H9 (cell line): ENCODE measurements around the gene GPX5. TPM values are rescaled to one million over a fixed set of nuclear protein-coding genes. Genes with fewer than 3 reads are reported as not detected.

ENCODE experiments used
- DNase-seq: peaks from one replicate; pipeline ENCODE4 v3.0.0-alpha.2; 2017
- H2AFZ ChIP-seq: one replicate; pipeline ENCODE4 v1.6.1; 2013; ENCODE audit warnings: mild to moderate bottlenecking, low read length, control low read depth, moderate library complexity
- H2AK5ac ChIP-seq: 2 replicates; pipeline ENCODE4 v1.6.1; 2013; ENCODE audit warnings: low read length, control low read depth, mixed read lengths; ENCODE audit not compliant: insufficient read length
- H2BK120ac ChIP-seq: one replicate; pipeline ENCODE4 v1.6.1; 2013; ENCODE audit warnings: low read depth, mild to moderate bottlenecking, low read length, control low read depth, inconsistent platforms; ENCODE audit not compliant: poor library complexity, severe bottlenecking
- H2BK12ac ChIP-seq: 2 replicates; pipeline ENCODE4 v1.6.1; 2013; ENCODE audit warnings: low read length, control low read depth, mixed read lengths, low read depth; ENCODE audit not compliant: insufficient read length
- H2BK15ac ChIP-seq: 2 replicates; pipeline ENCODE4 v1.6.1; 2013; ENCODE audit warnings: low read depth, low read length, control low read depth
- H2BK20ac ChIP-seq: one replicate; pipeline ENCODE4 v1.6.1; 2013; ENCODE audit warnings: low read depth, mild to moderate bottlenecking, low read length, control low read depth, inconsistent platforms; ENCODE audit not compliant: poor library complexity, severe bottlenecking
- H2BK5ac ChIP-seq: 2 replicates; pipeline ENCODE4 v1.6.1; 2013; ENCODE audit warnings: low read length, control low read depth, mixed read lengths; ENCODE audit not compliant: insufficient read length
- H3K14ac ChIP-seq: 2 replicates; pipeline ENCODE4 v1.6.1; 2013; ENCODE audit warnings: low read length, control low read depth; ENCODE audit not compliant: insufficient read depth
- H3K18ac ChIP-seq: 2 replicates; pipeline ENCODE4 v1.6.1; 2013; ENCODE audit warnings: low read depth, mild to moderate bottlenecking, mixed read lengths, low read length, control low read depth; ENCODE audit not compliant: insufficient read length
- H3K23ac ChIP-seq: 2 replicates; pipeline ENCODE4 v1.6.1; 2013; ENCODE audit warnings: low read length, control low read depth, mixed read lengths, low read depth; ENCODE audit not compliant: insufficient read length
- H3K23me2 ChIP-seq: 2 replicates; pipeline ENCODE4 v1.6.1; 2013; ENCODE audit warnings: low read depth, mild to moderate bottlenecking, mixed read lengths, low read length, control low read depth; ENCODE audit not compliant: insufficient read length, poor library complexity, severe bottlenecking
- H3K27ac ChIP-seq: 2 replicates; pipeline ENCODE4 v1.5.1; 2013; ENCODE audit warnings: low read length, control low read depth, mixed read lengths, low read depth; ENCODE audit not compliant: insufficient read length
- H3K27me3 ChIP-seq: 2 replicates; pipeline ENCODE4 v1.6.1; 2013; ENCODE audit warnings: low read length, control low read depth, inconsistent platforms; ENCODE audit not compliant: insufficient read depth
- H3K4ac ChIP-seq: 2 replicates; pipeline ENCODE4 v1.6.1; 2013; ENCODE audit warnings: low read depth, mild to moderate bottlenecking, control low read depth, inconsistent platforms, low read length, moderate library complexity
- H3K4me1 ChIP-seq: 2 replicates; pipeline ENCODE4 v1.6.1; 2013; ENCODE audit warnings: low read length, control low read depth, inconsistent platforms; ENCODE audit not compliant: insufficient read depth
- H3K4me2 ChIP-seq: 2 replicates; pipeline ENCODE4 v1.6.1; 2013; ENCODE audit warnings: low read length, control low read depth, mixed read lengths; ENCODE audit not compliant: insufficient read length, insufficient read depth
- H3K56ac ChIP-seq: 2 replicates; pipeline ENCODE4 v1.6.1; 2013; ENCODE audit warnings: low read depth, mild to moderate bottlenecking, mixed read lengths, low read length, control low read depth; ENCODE audit not compliant: insufficient read length
- H3K79me1 ChIP-seq: 2 replicates; pipeline ENCODE4 v1.6.1; 2013; ENCODE audit warnings: low read depth, mild to moderate bottlenecking, moderate library complexity, low read length, control low read depth, inconsistent platforms; ENCODE audit not compliant: insufficient read depth, poor library complexity, severe bottlenecking
- H3K79me2 ChIP-seq: 2 replicates; pipeline ENCODE4 v1.6.1; 2013; ENCODE audit warnings: low read length, control low read depth, inconsistent platforms; ENCODE audit not compliant: insufficient read depth
- H3K9ac ChIP-seq: 2 replicates; pipeline ENCODE4 v1.6.1; 2013; ENCODE audit warnings: low read length, control low read depth, mixed read lengths; ENCODE audit not compliant: insufficient read length; ENCODE audit errors: extremely low read depth
- H3K9me3 ChIP-seq: one replicate; pipeline ENCODE4 v1.6.1; 2013; ENCODE audit warnings: low read depth, low read length, inconsistent platforms; ENCODE audit not compliant: control insufficient read depth
- H3T11ph ChIP-seq: one replicate; pipeline ENCODE4 v1.6.1; 2013; ENCODE audit warnings: mild to moderate bottlenecking, low read length, control low read depth, inconsistent platforms
- H4K20me1 ChIP-seq: one replicate; pipeline ENCODE4 v1.6.1; 2013; ENCODE audit not compliant: control insufficient read depth, insufficient read length, insufficient read depth
- H4K5ac ChIP-seq: 2 replicates; pipeline ENCODE4 v1.6.1; 2013; ENCODE audit warnings: low read depth, mild to moderate bottlenecking, mixed read lengths, low read length, control low read depth; ENCODE audit not compliant: insufficient read length
- H4K8ac ChIP-seq: replicated peaks from 2 replicates; pipeline ENCODE4 v1.6.1; 2013; ENCODE audit warnings: low read length, control low read depth, mixed read lengths, low read depth; ENCODE audit not compliant: insufficient read length
- H4K91ac ChIP-seq: 2 replicates; pipeline ENCODE4 v1.6.1; 2013; ENCODE audit warnings: low read depth, mild to moderate bottlenecking, moderate library complexity, mixed read lengths, low read length, control low read depth; ENCODE audit not compliant: insufficient read length
- H3K27ac Mint-ChIP-seq, 3 experiments: 2 replicates in 2 of 3; 3 replicates in 1 of 3; pipeline ENCODE4 v1.8.0; 2020 to 2021; ENCODE audit warnings: mixed read lengths in 3 of 3, mild to moderate bottlenecking in 1 of 3, moderate library complexity in 1 of 3
- H3K27me3 Mint-ChIP-seq: 2 replicates; pipeline ENCODE4 v1.8.0; 2021; ENCODE audit warnings: low read depth, mild to moderate bottlenecking, moderate library complexity, mixed read lengths
- H3K36me3 Mint-ChIP-seq, 3 experiments: 2 replicates in 2 of 3; 3 replicates in 1 of 3; pipeline ENCODE4 v1.8.0; 2020 to 2021; ENCODE audit warnings: low read depth in 3 of 3, mixed read lengths in 3 of 3; ENCODE audit not compliant: insufficient read depth in 1 of 3
- H3K4me1 Mint-ChIP-seq, 2 experiments: 2 replicates each; pipeline ENCODE4 v1.8.0; 2020; ENCODE audit warnings: mixed read lengths in 2 of 2
- H3K4me3 Mint-ChIP-seq, 2 experiments: 2 replicates in 1 of 2; 3 replicates in 1 of 2; pipeline ENCODE4 v1.8.0; 2020 to 2021; ENCODE audit warnings: mild to moderate bottlenecking in 2 of 2, mixed read lengths in 2 of 2, moderate library complexity in 1 of 2
- H3K9me3 Mint-ChIP-seq, 2 experiments: 2 replicates in 1 of 2; 3 replicates in 1 of 2; pipeline ENCODE4 v1.8.0; 2020; ENCODE audit warnings: mild to moderate bottlenecking in 2 of 2, mixed read lengths in 2 of 2, moderate library complexity in 1 of 2
- WGBS: extraction: QIAGEN DNeasy Blood & Tissue Kit; methylation state at CpG from one replicate; pipeline ENCODE4 v1.1.7; 2013; ENCODE audit warnings: missing lambda C conversion rate, low lambda C conversion rate, mixed read lengths; ENCODE audit not compliant: insufficient read length; ENCODE audit errors: extremely low coverage; 5-methylcytosine and 5-hydroxymethylcytosine counted together
- total RNA-seq: library from RNA; stranded (reverse); gene quantifications from 2 replicates; pipeline ENCODE4 v1.2.1, GENCODE V29; 2021
- TF ChIP-seq, protein P1 (sequence below): fragments of 200-600 bp; sonication (generic); conservative IDR thresholded peaks from 3 replicates; pipeline ENCODE4 v1.8.0; 2021; ENCODE audit warnings: antibody characterized with exemption, mild to moderate bottlenecking

GPX5 gene
- total RNA-seq, 1 experiment from 2014 or later: not detected

DNA sequence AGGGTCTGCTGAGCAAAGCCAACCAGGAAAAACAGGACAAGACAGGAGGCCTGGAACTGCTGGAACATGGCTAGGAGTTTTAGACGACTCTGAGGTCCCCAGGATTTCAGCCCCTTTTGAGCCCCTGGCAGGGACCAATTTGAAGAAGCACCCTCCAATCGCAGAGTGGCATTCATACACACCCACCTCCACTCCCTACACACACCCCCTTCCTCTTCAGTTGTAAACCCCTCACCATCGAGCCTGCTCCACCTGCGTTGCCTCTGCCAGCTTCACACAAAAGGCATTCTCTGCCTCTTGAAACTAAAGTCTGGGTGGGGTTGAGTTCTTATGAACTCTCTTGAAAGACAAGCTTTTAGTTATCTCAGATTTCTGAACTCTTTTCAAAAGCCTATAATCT lies 10.0 kb upstream of the GPX5 start, which contains the start of gene GPX6:
Gene GPX6, minus strand, starts transcription at position 118 of the 400 bp plus-strand sequence. Its CDS starts 50 bp downstream, at position 68.
- Histone ChIP-seq H4K5ac (no peak within 1 kb of the TSS), H2BK5ac (no peak within 1 kb of the TSS), H3K9ac (no peak within 1 kb of the TSS), H2AK5ac (no peak within 1 kb of the TSS), H3K56ac (no peak within 1 kb of the TSS), H2AFZ (no peak within 1 kb of the TSS), H3K9me3 (no peaks in the 10 kb centered on the region), H2BK120ac (no peak within 1 kb of the TSS), H3K4me1 (no peaks in the 10 kb centered on the region), H4K20me1 (no peaks in the 10 kb centered on the region), H3K79me2 (no peaks in the 10 kb centered on the region), H3K4me2 (no peak within 1 kb of the TSS), H3K27ac (no peak within 1 kb of the TSS), H4K8ac (no peak within 1 kb of the TSS), H3K18ac (no peak within 1 kb of the TSS), H2BK15ac (no peak within 1 kb of the TSS), H3K14ac (no peak within 1 kb of the TSS), H4K91ac (no peak within 1 kb of the TSS), H3K23me2 (no peaks in the 10 kb centered on the region), H2BK20ac (no peak within 1 kb of the TSS), H3K79me1 (no peaks in the 10 kb centered on the region), H3K4ac (no peak within 1 kb of the TSS), H3K23ac (no peak within 1 kb of the TSS), H3T11ph (no peak within 1 kb of the TSS), H3K27me3 (no peaks in the 10 kb centered on the region), H2BK12ac (no peak within 1 kb of the TSS)
- DNase-seq: no peak
- no peak within 1 kb of the TSS for H3K27ac Mint-ChIP-seq
- H3K4me3 Mint-ChIP-seq: no peak within 1 kb of the TSS
- TF ChIP-seq, protein P1, sequence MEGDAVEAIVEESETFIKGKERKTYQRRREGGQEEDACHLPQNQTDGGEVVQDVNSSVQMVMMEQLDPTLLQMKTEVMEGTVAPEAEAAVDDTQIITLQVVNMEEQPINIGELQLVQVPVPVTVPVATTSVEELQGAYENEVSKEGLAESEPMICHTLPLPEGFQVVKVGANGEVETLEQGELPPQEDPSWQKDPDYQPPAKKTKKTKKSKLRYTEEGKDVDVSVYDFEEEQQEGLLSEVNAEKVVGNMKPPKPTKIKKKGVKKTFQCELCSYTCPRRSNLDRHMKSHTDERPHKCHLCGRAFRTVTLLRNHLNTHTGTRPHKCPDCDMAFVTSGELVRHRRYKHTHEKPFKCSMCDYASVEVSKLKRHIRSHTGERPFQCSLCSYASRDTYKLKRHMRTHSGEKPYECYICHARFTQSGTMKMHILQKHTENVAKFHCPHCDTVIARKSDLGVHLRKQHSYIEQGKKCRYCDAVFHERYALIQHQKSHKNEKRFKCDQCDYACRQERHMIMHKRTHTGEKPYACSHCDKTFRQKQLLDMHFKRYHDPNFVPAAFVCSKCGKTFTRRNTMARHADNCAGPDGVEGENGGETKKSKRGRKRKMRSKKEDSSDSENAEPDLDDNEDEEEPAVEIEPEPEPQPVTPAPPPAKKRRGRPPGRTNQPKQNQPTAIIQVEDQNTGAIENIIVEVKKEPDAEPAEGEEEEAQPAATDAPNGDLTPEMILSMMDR: no peak
- no peaks in the 10 kb centered on the region for H3K36me3 Mint-ChIP-seq
- no CpG with 5 or more reads among the region's 4 CpGs for WGBS
- H3K4me1 Mint-ChIP-seq: peaks cover 7 to 14% of the 10 kb centered on the region in 2 experiments; a peak in 3 of 4 replicates
- 0 out of 5 replicates have a peak, but pooled peaks cover 0 to 3% of the 10 kb centered on the region in 2 experiments for H3K9me3 Mint-ChIP-seq
- H3K27me3 Mint-ChIP-seq: peaks cover 20% of the 10 kb centered on the region
